ENCODE results near the gene SEMA5A. TPM values are rescaled to one million over a fixed set of nuclear protein-coding genes. Genes with fewer than 3 reads are reported as not detected.

Gene SEMA5A
- total and polyA plus RNA-seq, 2 of the 8 experiments (the other 6 are each of a cell fraction or from before 2014, with no cell fraction given), result 5.3 to 8.9 TPM

GRCh38 chr5:9174446-9174845 is 371.4 kb downstream of the SEMA5A start (continued):
- no peak for TF ChIP-seq CREB1 (IDR thresholded peaks at IDR 0.05)

All from H1 (cell line).